Smooth muscle cell of bladder (primary cell): ENCODE results near the gene TRPC4. TPM values are rescaled to one million over a fixed set of nuclear protein-coding genes. Genes with fewer than 3 reads are reported as not detected.

ENCODE experiments used
- total RNA-seq: library from RNA; depleted of rRNA; stranded (reverse); fragments of >200 nt; gene quantifications from 2 replicates; pipeline ENCODE4 v1.2.3, GENCODE V29; 2014

The TRPC4 gene
- 3.1 and 5.9 TPM in 2 replicates for total RNA-seq

GRCh38 chr13:37869756-37870488 is at the start of gene TRPC4:
TRPC4 (minus strand) TSS chr13:37869772; CDS start chr13:37783333, 86,439 bp downstream.

DNA sequence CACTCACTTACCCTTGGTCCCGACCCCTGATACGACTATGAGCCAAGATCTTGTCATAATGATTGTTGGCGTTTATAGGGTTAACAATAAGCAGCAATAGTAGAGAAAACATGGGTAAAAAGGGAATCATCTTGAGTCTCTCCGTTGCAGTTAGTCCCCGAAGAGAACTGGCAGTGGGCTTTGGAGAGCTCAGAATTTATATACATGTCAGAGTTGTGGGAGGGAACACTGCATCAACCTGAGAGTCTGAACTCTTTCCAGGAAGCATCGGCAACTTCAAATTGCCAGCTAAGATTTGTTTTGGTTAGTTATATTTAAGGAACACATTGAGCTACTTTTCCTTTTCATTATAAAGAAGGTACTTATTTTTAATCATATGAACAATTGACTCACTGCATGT is 271.0 kb downstream of the TRPC4 start, which contains the start of gene POSTN:
POSTN (minus strand) TSS at position 172 of the 400 bp plus-strand sequence; CDS start at position 130, 42 bp downstream.

